ENCODE measurements around the gene CIBAR2.

The CIBAR2 gene

DNA sequence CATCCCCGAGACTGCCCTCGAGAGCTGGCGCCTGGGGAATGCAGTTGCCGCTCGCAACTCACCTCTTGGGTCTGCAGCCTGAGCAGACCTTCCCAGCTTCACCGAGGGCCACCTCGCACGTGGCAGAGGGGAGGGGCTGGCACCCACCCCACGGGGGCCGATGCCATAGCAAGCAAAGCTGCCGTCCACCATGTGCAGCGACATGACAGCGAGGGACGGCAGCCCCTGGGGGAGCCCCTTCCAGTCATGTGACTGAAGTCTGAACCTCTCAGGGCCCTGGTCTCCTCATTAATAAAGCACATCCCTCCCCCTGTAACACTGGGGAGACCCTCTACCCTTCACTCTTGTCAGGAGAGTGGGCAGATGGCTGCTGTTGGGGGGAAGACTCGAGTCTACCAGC is 30.5 kb downstream of the CIBAR2 start:
- DNase-seq: no peak

GRCh38 chr16:85081038-85081437 is 31.2 kb downstream of the CIBAR2 start:
- no peak for DNase-seq

GRCh38 chr16:85079785-85080570 is 32.3 kb downstream of the CIBAR2 start:
- DNase-seq: no peak

DNA sequence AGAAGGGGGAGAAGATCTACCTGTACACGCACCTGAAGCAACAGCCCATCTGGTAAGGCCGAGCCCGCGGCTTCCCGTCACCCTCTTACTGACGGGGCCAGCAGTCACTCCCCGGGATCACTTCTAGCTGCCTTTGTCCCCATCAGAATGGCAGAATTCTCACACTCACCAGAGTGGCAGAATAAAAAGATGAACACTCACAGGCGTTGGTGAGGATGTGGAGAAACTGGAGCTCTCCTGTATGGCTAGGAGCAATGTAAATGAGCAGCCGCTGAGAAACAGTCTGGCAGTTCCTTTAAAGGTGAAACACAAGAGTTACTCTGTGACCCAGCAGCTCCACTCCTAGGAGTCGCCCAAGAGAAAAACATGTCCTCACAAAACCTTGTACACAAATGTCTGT is 33.3 kb downstream of the CIBAR2 start:
- DNase-seq: no peak

- no peak for DNase-seq
Observed at GRCh38 chr16:85078226-85078625, 34.0 kb downstream of the CIBAR2 start.

DNA sequence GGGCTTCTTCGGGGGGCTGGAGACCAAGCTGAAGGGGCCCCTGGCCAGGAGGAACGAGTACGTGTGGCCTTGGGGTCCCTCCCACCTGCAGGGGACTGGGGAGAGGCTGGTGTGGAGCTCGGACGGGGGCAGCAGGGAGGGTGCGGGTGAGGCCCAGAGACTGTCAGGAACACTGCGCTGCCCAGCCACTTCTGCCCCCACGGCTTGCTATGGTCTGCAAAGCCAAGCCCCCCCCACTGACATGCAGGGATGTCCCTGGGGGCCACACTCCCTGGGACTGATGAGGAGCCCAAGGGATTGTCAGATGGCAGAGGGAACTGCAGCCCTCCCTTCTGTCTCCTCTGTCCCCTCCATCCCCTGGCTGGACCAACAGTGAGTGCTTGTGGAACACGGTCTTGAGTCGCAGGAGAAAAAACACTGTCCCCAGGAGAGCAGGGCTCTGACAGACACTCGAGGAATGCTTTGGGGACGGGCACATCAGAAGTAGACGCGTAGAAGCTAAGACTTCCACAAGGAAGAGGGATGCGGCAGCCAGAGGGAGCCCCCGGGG is 34.6 kb downstream of the CIBAR2 start:
- no peak for DNase-seq

- no peak for DNase-seq
Observed at GRCh38 chr16:85077039-85077438, 35.2 kb downstream of the CIBAR2 start.

GRCh38 chr16:85075236-85075924 is 36.9 kb downstream of the CIBAR2 start:
- DNase-seq: no peak

GRCh38 chr16:85074225-85074914 is 37.9 kb downstream of the CIBAR2 start:
- no peak for DNase-seq

DNA sequence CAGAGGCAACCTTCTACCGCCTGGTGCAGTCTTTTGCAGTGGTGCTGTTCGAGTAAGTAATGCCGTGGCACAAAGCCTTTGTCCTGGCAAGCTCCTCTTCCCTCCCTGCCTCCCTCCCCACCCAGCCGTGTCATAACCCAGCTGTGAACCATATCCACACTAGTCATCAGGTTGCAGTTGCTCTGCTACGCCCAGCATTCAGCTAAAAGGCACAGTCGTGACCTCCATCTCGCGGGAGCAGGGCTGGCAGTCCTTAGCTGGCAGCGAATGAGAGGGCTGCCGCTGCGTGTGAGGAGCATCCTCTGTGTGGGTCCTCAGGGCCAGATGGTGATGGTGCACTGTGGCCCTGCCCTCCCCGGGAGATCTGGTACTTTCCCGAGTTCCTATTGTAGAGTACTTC is 39.3 kb downstream of the CIBAR2 start:
- DNase-seq: peak; percentile 71

DNA sequence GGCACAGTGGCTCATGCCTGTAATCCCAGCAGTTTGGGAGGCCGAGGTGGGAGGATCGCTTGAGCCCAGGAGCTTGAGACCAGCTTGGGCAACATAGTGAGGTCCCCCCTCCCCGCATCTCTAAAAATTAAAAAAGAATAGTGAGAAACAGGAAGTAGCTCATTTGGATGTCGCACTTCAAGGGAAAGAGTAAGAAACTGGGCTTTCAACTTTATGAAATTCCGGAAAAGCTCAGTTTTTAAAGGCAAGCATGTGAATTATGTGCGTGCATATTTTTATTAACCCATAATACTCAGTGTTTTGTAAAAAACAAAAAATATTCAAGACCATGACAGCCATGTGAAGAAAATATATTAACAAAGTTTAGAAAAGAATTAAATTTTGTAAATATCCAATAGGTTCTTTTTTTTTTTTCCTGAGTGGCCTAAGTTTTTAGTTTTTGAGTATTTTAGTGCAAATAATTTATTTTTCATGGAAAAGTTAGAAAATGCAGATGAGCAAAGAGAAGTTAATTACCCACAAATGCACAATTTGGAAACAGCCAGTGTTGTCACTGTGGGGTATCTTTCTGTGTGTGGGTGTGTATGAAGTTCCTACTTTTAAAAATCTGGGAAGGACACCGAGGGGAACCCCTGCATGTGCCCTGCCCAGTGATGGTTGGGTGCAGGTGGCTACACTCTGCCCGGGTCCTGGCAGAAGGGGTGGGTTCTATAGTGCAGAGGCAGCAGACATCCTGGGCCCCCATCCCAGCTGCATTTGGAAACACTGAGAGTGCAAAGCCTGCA is 40.0 kb downstream of the CIBAR2 start:
- DNase-seq: no peak

GRCh38 chr16:85069171-85069570 is 43.1 kb downstream of the CIBAR2 start:
- no peak for DNase-seq

DNA sequence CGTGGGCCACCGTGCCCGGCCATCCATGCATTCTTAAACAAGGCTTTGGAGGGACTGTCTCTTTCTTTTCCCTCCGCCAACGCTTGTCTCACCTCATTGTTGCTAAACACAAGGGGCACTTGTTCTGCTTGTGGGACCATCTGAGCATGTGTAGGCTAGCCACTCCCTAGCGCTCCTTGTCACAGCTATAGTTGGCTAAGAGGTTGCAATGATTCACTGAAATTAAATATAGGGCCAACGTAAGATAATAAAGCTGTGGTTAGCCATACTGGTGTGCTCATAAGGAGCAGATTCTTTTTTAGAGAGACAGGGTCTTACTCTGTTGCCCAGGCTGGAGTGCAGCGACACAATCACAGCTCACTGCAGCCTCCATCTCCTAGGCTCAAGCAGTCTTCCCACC is 43.5 kb downstream of the CIBAR2 start:
- no peak for DNase-seq

DNA sequence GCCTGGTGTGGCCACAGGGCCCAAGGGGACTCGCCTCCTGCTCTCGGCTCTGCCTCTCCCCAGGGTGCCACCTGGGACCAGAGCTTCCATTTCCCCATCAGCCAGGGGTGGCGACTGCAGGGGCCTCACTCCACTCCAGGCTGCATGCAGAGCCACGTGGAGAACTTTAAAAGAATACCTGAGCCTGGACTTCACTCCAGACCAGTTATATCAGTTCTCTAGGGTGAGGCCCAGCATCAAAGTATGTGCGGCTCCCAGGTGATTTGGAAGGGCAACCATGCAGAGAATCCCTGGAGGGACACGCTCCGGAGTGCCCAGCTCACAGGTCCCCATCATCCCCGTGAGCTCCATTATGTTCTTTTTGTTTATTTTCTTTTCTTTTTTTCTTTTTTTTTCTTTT is 44.8 kb downstream of the CIBAR2 start:
- no peak for DNase-seq

DNA sequence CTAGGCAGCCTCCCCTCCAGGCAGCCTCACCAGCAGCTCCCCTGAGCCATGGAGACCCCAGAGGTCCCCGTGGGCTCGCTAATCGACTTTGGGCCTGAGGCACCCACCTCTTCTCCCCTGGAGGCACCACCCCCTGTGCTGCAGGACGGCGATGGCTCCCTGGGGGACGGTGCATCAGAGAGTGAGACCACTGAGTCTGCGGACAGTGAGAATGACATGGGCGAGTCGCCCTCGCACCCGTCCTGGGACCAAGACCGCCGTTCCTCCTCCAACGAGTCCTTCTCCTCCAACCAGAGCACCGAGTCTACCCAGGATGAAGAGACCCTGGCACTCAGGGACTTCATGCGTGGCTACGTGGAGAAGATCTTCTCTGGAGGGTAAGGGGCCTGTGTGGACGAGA is 45.2 kb downstream of the CIBAR2 start:
- DNase-seq: no peak

GRCh38 chr16:85066346-85066885 is 45.9 kb downstream of the CIBAR2 start:
- DNase-seq: no peak

DNA sequence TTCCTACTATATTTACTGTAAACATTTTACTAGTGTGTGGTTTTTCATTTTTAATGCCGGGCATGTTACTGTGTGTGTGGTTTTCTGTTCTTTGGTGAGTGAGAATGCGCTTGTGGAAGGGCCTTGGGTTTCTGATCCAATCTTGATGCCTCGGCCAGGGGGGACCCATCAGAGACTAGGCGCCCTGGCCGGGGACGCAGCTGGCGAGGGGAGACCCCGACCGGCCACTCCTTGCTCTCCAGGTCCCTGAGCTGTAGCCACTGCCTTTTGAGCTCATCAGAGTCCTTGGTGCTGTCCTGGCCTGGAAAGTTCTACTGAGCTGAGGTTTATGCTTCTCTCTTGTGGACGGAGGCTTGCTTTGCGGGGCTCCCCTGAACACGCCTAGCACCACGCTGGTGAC is 47.2 kb downstream of the CIBAR2 start:
- DNase-seq: no peak

- no peak for DNase-seq
Observed at GRCh38 chr16:85064186-85064585, 48.1 kb downstream of the CIBAR2 start.

DNA sequence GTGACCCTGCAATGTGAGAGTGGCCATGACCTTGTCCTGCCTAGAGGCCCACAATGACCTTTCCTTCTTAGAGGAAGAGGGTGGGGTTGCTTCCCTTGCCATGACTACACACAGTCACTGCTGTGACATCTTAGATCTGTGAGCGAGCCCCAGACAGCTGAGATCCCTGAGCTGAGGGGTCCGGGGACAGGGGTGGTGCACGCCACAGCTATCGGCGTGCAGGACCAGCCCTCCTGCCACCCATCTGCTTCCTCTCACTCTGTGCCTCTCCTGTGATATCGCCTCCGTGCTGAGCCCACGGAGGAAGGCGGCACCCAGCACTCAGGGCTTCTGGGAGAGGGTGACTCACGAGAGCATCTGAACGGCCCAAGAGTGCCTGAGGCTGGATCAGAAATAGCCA is 49.4 kb downstream of the CIBAR2 start:
- no peak for DNase-seq

- no peak for DNase-seq
Observed at GRCh38 chr16:85062323-85062722, 49.9 kb downstream of the CIBAR2 start.

GRCh38 chr16:85061566-85061965 is 50.7 kb downstream of the CIBAR2 start:
- DNase-seq: no peak

GRCh38 chr16:85058909-85059308 is 53.4 kb downstream of the CIBAR2 start:
- no peak for DNase-seq

- no peak for DNase-seq
Observed at GRCh38 chr16:85057948-85058347, 54.3 kb downstream of the CIBAR2 start.

Measured in left hindlimb (tissue), 1 donor.